Measurements from ENCODE around the gene PHF21B.

Gene PHF21B

DNA sequence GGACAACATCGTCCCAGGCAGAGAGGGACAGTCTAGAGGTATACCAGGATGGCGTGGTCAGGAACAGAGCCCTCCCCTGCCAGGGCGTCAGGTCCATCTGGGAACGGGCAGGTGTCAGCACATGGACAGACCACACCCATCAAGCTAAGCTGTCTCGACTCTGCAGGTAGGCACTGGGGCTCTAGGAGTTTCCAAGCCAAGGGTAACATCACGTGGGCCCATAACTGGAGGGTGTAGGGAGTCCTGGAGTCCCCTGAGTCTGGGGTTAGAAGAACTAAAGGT, 75.4 kb downstream of the PHF21B start:
- H3K27me3 ChIP-seq (ENCODE audit: control insufficient read depth, insufficient read depth, low read length) = no peaks in the 10 kb centered on the region
- peaks cover 11% of the 10 kb centered on the region for H3K36me3 ChIP-seq (ENCODE audit: control insufficient read depth, insufficient read depth, low read length)
- no peak overlapping the region for H3K27ac ChIP-seq (ENCODE audit: low read depth, low read length)
- H3K4me1 ChIP-seq (ENCODE audit: control insufficient read depth, insufficient read depth, low read length) = peaks cover 6% of the 10 kb centered on the region; the same call in 1 of the 2 replicates
- H3K4me3 ChIP-seq (ENCODE audit: low read depth, low read length) = no peak overlapping the region
- no peak overlapping the region for H3K9ac ChIP-seq (ENCODE audit: low read length)
- H3K9me3 ChIP-seq (ENCODE audit: control insufficient read depth, insufficient read depth, low read depth, low read length) = no peaks in the 10 kb centered on the region

DNA sequence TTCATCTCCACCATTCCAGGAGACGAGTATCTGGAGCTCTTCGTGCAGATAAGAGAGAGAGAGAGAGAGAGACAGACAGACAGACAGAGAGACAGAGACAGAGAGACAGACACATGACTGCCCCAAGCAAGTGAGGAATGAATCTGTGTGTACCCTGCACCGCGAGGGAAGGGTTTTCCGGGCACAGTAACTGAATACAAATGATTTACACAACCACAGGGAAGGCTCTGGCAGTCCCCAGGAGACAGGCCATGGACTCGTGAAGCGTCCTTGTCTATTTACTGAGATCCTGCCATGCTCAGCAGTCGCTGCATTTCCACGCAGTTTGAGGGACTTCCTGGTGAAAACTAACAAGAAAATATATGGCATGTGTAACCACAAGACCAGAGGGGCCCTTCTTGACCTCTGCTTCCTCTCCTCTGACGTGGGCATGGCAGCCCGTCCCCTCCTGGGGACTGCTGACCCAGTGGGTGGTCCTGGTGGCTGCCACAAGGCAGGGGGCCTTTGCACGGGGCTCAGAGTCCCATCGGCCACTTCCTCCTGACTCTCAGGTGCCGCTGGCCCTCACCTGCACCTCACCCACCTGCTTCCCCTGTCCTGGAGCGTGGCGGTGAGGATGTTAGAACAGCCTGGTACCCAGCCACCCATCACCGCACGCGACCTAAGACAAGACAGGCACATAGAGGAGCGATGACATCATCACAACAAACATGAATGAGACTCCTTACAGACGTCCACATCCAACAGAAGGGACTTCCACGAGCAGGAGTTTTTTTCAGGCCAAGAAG, 75.9 kb downstream of the PHF21B start:
- Histone ChIP-seq H3K9ac (ENCODE audit: low read length) (no peak overlapping the region), H3K4me1 (ENCODE audit: control insufficient read depth, insufficient read depth, low read length) (peaks cover 3% of the 10 kb centered on the region; the same call in 1 of the 2 replicates), H3K27me3 (ENCODE audit: control insufficient read depth, insufficient read depth, low read length) (no peaks in the 10 kb centered on the region), H3K36me3 (ENCODE audit: control insufficient read depth, insufficient read depth, low read length) (peaks cover 15% of the 10 kb centered on the region), H3K27ac (ENCODE audit: low read depth, low read length) (no peak overlapping the region), H3K4me3 (ENCODE audit: low read depth, low read length) (no peak overlapping the region), H3K9me3 (ENCODE audit: control insufficient read depth, insufficient read depth, low read depth, low read length) (no peaks in the 10 kb centered on the region)

DNA sequence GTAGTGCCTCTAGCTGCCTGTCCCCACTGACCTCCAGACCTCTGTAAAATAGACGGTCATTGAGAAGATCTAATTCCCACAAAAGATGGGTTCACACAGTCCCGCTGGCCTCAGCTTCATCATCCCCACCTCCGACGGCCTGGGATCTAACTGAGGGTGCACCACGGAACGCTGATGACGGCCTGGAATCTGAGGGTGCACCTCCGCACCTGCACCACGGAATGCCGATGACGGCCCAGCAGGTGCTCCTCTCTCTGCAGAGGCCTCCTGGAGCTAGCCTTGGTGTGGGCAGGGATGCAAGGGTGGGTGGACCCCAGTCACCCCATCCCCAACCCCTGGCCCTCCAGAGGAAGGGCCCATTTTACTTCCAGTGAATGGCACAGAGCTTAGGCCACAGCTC, 77.3 kb downstream of the PHF21B start:
- no peak overlapping the region for H3K9ac ChIP-seq (ENCODE audit: low read length)
- no peak overlapping the region for H3K27ac ChIP-seq (ENCODE audit: low read depth, low read length)
- peaks cover 15% of the 10 kb centered on the region for H3K36me3 ChIP-seq (ENCODE audit: control insufficient read depth, insufficient read depth, low read length)
- no peaks in the 10 kb centered on the region for H3K27me3 ChIP-seq (ENCODE audit: control insufficient read depth, insufficient read depth, low read length)
- H3K4me1 ChIP-seq (ENCODE audit: control insufficient read depth, insufficient read depth, low read length) = peaks cover 3% of the 10 kb centered on the region; the same call in 1 of the 2 replicates
- H3K4me3 ChIP-seq (ENCODE audit: low read depth, low read length) = no peak overlapping the region
- H3K9me3 ChIP-seq (ENCODE audit: control insufficient read depth, insufficient read depth, low read depth, low read length) = no peaks in the 10 kb centered on the region

DNA sequence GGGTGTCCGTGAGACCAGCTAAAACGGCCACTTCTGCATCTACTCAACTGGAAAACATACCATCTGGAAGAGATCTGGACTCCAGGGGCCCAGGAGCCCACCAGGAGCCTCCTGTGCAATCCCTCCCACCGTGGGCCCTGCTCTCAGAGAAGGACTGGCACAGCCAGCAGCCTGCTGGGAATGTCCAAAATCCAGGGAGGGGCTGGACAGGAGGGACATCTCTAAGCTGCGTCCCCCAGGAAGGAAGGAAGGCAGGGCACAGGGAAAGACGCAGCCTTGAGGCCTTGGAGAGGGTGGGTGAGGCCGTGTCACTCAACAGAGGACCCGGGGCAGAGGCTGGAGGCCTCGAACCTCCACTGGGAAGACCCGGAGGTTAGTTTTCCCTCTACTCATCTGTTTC, 78.0 kb downstream of the PHF21B start:
- no peaks in the 10 kb centered on the region for H3K9me3 ChIP-seq (ENCODE audit: control insufficient read depth, insufficient read depth, low read depth, low read length)
- peaks cover 3% of the 10 kb centered on the region; the same call in 1 of the 2 replicates for H3K4me1 ChIP-seq (ENCODE audit: control insufficient read depth, insufficient read depth, low read length)
- no peak overlapping the region for H3K9ac ChIP-seq (ENCODE audit: low read length)
- no peak overlapping the region for H3K4me3 ChIP-seq (ENCODE audit: low read depth, low read length)
- no peaks in the 10 kb centered on the region for H3K27me3 ChIP-seq (ENCODE audit: control insufficient read depth, insufficient read depth, low read length)
- peaks cover 16% of the 10 kb centered on the region for H3K36me3 ChIP-seq (ENCODE audit: control insufficient read depth, insufficient read depth, low read length)
- H3K27ac ChIP-seq (ENCODE audit: low read depth, low read length) = no peak overlapping the region

DNA sequence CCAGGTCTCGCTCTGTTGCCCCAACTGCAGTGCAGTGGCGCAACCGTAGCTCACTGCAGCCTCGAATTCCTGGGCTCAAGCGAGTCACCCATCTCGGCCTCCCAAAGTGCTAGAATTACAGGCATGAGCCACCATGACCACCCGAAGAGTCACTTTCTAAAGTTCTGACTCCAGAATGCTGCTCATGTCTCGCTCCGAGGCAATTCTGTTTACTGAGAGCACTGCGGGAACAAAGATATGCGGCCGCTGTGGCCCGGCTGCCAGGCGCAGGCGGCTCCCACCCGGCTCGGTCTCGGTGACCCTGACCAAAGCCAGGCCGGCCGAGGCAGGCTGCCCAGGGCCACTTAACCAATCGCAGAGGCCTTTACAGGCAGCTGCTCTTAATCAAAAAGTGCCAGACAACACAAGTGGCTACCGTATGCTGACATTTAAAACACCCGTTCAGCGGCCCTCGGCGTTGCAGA, 78.7 kb downstream of the PHF21B start:
- no peak overlapping the region for H3K27ac ChIP-seq (ENCODE audit: low read depth, low read length)
- H3K27me3 ChIP-seq (ENCODE audit: control insufficient read depth, insufficient read depth, low read length) = no peaks in the 10 kb centered on the region
- peaks cover 3% of the 10 kb centered on the region; the same call in 1 of the 2 replicates for H3K4me1 ChIP-seq (ENCODE audit: control insufficient read depth, insufficient read depth, low read length)
- no peaks in the 10 kb centered on the region for H3K9me3 ChIP-seq (ENCODE audit: control insufficient read depth, insufficient read depth, low read depth, low read length)
- no peak overlapping the region for H3K4me3 ChIP-seq (ENCODE audit: low read depth, low read length)
- peaks cover 21% of the 10 kb centered on the region for H3K36me3 ChIP-seq (ENCODE audit: control insufficient read depth, insufficient read depth, low read length)
- no peak overlapping the region for H3K9ac ChIP-seq (ENCODE audit: low read length)

DNA sequence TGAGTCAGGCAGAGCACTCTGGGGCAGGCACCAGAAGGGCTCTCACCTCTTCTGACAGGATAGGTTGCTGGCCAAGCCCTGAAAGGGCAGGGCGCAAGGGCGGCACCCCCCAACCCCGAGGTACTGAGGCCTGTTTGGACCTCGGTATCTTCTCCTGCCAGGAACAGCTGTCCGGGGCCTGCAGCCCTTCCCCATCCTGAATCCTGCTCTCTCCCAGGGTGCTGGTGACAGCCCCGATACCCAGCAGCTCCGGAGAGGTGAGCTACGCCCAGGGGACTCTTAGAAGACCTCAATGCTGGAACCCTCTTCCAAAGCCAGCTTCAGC, 79.1 kb downstream of the PHF21B start:
- Histone ChIP-seq H3K4me3 (ENCODE audit: low read depth, low read length) (no peak overlapping the region), H3K9ac (ENCODE audit: low read length) (no peak overlapping the region), H3K9me3 (ENCODE audit: control insufficient read depth, insufficient read depth, low read depth, low read length) (no peaks in the 10 kb centered on the region), H3K27ac (ENCODE audit: low read depth, low read length) (no peak overlapping the region), H3K27me3 (ENCODE audit: control insufficient read depth, insufficient read depth, low read length) (no peaks in the 10 kb centered on the region), H3K36me3 (ENCODE audit: control insufficient read depth, insufficient read depth, low read length) (peaks cover 21% of the 10 kb centered on the region), H3K4me1 (ENCODE audit: control insufficient read depth, insufficient read depth, low read length) (peaks cover 3% of the 10 kb centered on the region; the same call in 1 of the 2 replicates)

DNA sequence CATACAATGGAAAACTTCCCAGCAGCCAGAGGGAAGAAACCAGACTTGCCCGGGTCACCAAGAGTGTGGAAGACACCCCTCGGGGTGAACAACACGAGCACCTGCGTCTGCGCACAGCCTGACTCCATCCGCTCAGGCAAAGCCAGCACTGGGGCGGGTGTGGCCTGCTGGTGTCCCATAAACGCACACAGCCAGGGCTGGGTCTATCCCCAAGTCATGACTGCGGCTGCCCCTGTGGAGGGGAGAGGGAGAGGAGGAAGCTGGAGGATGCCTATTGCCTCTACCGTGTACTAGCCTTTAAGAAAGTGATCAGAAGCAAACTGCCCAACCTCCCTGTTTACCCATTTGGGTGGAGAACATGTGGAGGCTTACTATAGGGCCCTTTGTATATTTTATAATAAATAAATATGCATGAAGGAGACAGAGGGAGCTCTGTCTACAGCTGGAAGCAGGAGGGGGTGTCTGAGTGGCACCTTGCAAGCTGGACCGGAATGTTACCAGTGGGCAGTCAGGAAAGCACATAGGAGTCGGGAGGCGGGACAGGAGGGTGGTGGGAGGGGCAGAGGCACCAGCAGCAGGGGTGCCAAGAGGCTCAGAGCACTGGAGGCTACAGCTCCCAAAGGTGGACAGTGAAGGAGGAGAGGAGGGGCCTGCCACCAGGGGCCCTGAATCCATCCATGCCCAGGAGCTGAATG, 79.6 kb downstream of the PHF21B start:
- H3K27me3 ChIP-seq (ENCODE audit: control insufficient read depth, insufficient read depth, low read length) = no peaks in the 10 kb centered on the region

DNA sequence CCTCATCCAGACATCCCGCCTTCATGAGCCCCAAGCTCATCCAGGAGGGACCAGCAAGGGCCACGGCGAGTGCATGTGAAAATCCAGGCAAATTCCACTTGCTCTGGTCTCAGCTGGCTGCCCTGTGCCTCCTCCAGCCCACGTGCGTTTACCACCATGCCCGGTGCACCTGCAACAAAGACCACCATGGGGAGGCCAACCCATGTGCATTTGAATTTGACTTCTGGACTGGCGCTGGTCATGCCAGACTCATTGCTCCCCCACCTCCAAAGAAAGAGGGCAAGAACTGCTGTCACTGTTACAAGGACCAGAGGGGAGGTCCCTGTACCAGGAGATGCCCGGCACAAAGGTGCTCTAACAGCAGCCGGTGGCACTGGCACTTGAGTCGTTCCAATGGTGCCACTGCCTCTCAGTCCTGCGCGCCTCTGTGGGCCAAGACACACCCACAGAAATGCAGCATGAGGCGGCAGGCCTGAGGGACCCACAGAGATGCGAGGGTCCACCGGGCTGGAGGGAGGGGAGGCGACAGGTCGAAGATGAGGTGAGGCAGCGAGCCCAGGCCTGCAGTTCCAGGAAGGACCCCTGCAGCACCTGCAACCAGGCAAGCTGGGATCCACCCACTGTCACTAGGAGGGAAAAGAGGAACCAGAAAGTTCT, 80.3 kb downstream of the PHF21B start:
- peaks cover 3% of the 10 kb centered on the region; the same call in 1 of the 2 replicates for H3K4me1 ChIP-seq (ENCODE audit: control insufficient read depth, insufficient read depth, low read length)
- no peak overlapping the region for H3K9ac ChIP-seq (ENCODE audit: low read length)
- H3K27me3 ChIP-seq (ENCODE audit: control insufficient read depth, insufficient read depth, low read length) = no peaks in the 10 kb centered on the region
- H3K9me3 ChIP-seq (ENCODE audit: control insufficient read depth, insufficient read depth, low read depth, low read length) = peaks cover 6% of the 10 kb centered on the region
- H3K4me3 ChIP-seq (ENCODE audit: low read depth, low read length) = no peak overlapping the region
- peaks cover 21% of the 10 kb centered on the region for H3K36me3 ChIP-seq (ENCODE audit: control insufficient read depth, insufficient read depth, low read length)
- no peak overlapping the region for H3K27ac ChIP-seq (ENCODE audit: low read depth, low read length)

More for the DNA sequence above, 79.6 kb downstream of the PHF21B start:
- Histone ChIP-seq H3K9ac (ENCODE audit: low read length) (no peak overlapping the region), H3K9me3 (ENCODE audit: control insufficient read depth, insufficient read depth, low read depth, low read length) (no peaks in the 10 kb centered on the region; the same call in 1 of the 2 replicates), H3K27ac (ENCODE audit: low read depth, low read length) (no peak overlapping the region), H3K36me3 (ENCODE audit: control insufficient read depth, insufficient read depth, low read length) (peaks cover 21% of the 10 kb centered on the region), H3K4me1 (ENCODE audit: control insufficient read depth, insufficient read depth, low read length) (peaks cover 3% of the 10 kb centered on the region; the same call in 1 of the 2 replicates), H3K4me3 (ENCODE audit: low read depth, low read length) (no peak overlapping the region)

DNA sequence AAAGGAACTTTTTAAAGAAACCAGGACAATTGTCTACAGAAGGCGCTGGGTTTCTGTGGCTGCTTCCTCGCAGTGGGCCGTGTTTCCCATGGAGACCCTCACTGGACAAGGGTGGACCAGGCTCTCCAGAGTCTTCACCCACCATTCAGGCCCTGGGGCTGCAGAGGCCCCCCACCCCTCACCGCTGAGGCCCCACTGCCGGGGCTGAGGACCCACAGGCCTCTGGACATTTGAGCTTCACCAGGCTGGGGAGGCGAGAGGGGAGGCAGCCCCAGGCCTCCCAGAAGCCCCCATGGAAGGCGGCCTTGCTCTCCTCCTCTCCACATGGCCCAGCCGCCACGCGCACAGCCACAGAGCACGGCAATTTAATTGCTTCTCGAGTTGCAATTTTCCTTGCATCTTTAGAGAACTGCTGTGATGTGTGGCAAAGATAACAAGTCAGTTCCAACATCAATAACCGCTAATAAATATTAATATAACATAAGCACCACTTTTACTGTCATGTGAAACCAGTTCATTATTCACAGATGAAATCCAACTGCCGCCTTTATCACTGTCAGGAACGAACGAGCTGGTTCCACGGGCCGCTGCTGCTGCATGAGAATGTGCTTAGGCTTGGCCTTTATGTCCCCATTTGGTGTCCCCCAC, 81.0 kb downstream of the PHF21B start:
- Histone ChIP-seq H3K9ac (ENCODE audit: low read length) (no peak overlapping the region), H3K4me3 (ENCODE audit: low read depth, low read length) (no peak overlapping the region), H3K27ac (ENCODE audit: low read depth, low read length) (no peak overlapping the region), H3K4me1 (ENCODE audit: control insufficient read depth, insufficient read depth, low read length) (no peaks in the 10 kb centered on the region; the same call in 1 of the 2 replicates), H3K36me3 (ENCODE audit: control insufficient read depth, insufficient read depth, low read length) (peaks cover 19% of the 10 kb centered on the region), H3K9me3 (ENCODE audit: control insufficient read depth, insufficient read depth, low read depth, low read length) (peaks cover 8% of the 10 kb centered on the region), H3K27me3 (ENCODE audit: control insufficient read depth, insufficient read depth, low read length) (no peaks in the 10 kb centered on the region)

DNA sequence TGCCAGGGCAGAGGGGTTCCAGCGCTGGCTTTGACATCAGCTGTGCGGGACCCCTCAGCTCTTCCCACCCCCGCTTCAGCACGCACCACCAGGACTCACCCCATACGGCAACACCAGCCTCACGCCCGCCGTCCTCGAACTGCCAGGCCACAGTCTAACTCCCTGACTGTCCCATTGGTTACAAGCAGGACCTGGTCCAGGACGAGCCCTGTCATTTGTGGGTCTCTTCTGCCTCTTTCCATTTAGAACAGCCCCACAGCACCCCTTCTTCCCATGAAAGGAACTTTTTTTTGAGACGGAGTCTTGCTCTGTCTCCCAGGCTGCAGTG, 81.7 kb downstream of the PHF21B start:
- Histone ChIP-seq H3K9ac (ENCODE audit: low read length) (no peak overlapping the region), H3K27me3 (ENCODE audit: control insufficient read depth, insufficient read depth, low read length) (no peaks in the 10 kb centered on the region)

More for the DNA sequence above, 81.7 kb downstream of the PHF21B start:
- H3K9me3 ChIP-seq (ENCODE audit: control insufficient read depth, insufficient read depth, low read depth, low read length) = peaks cover 8% of the 10 kb centered on the region
- H3K4me3 ChIP-seq (ENCODE audit: low read depth, low read length) = no peak overlapping the region
- no peaks in the 10 kb centered on the region for H3K4me1 ChIP-seq (ENCODE audit: control insufficient read depth, insufficient read depth, low read length)
- no peak overlapping the region for H3K27ac ChIP-seq (ENCODE audit: low read depth, low read length)
- H3K36me3 ChIP-seq (ENCODE audit: control insufficient read depth, insufficient read depth, low read length) = peaks cover 19% of the 10 kb centered on the region

All from HUES6 (cell line).